HepG2 (cell line): Measurements from ENCODE around the gene KCNS1. TPM values are rescaled to one million over a fixed set of nuclear protein-coding genes. Genes with fewer than 3 reads are reported as not detected.

Experiments used
- ATAC-seq: fragments of 200-7000 bp; cut with Tn5 transposase; 3 replicates; pipeline ENCODE4 v1.9.1; 2020; ENCODE audit warnings: mild to moderate bottlenecking, moderate library complexity
- Bru-seq: library from RNA; stranded (reverse); fragments of 400-500 nt; gene quantifications from one replicate; lab custom pipeline; 2021; lab: Mats Ljungman, UMichigan
- BruChase-seq, 2 experiments: library from RNA; stranded (reverse); fragments of 400-500 nt; gene quantifications; one replicate each; lab custom pipeline; 2021; lab: Mats Ljungman, UMichigan
- BruUV-seq: library from RNA; stranded (reverse); fragments of 400-500 nt; replicated peaks from 2 replicates; lab custom pipeline; 2021; lab: Mats Ljungman, UMichigan
- CTCF ChIA-PET: fragments of 300-600 bp; formaldehyde crosslinking; extraction: SDS; loops from one replicate; lab custom pipeline; 2021; ENCODE audit warnings: low total read pairs, inconsistent platforms, low intra/inter-chr PET ratio; lab: Yijun Ruan, JAX
- POLR2A ChIA-PET: fragments of 350-600 bp; sonication (Branson Sonifier 250); formaldehyde crosslinking; loops from one replicate; lab custom pipeline; 2020; ENCODE audit warnings: antibody characterized with exemption, inconsistent platforms; lab: Yijun Ruan, JAX
- DNase-seq: peaks from one replicate; pipeline ENCODE4 v3.0.0-alpha.2; 2015; ENCODE audit warnings: low spot score
- FAIRE-seq: peaks from 3 replicates; lab custom pipeline; 2011; peaks lifted over from hg19 to GRCh38; lab: Jason Lieb, UNC
- H2AFZ ChIP-seq: one replicate; pipeline ENCODE4 v1.6.1; 2011; ENCODE audit warnings: low read length, inconsistent platforms
- H3K27ac ChIP-seq: fragments of 300-600 bp; 3 replicates; pipeline ENCODE4 v1.8.0; 2011; ENCODE audit warnings: mixed run types, mild to moderate bottlenecking, mixed read lengths, low read length, inconsistent platforms; ENCODE audit not compliant: insufficient read depth; ENCODE audit errors: extremely low read length
- H3K27me3 ChIP-seq, 2 experiments: fragments of 200-600 bp in 1 of 2; 2 replicates in 1 of 2; 3 replicates in 1 of 2; pipeline versions ENCODE4 v1.6.0 to v1.8.0; 2011; ENCODE audit warnings: low read length in 2 of 2, mild to moderate bottlenecking in 2 of 2, moderate library complexity in 2 of 2, inconsistent platforms in 1 of 2; ENCODE audit not compliant: insufficient read depth in 2 of 2, control insufficient read depth in 1 of 2
- H3K36me3 ChIP-seq, 2 experiments: fragments of 200-600 bp in 1 of 2; replicated peaks in 1 of 2; 2 replicates in 1 of 2; 3 replicates in 1 of 2; pipeline versions ENCODE4 v1.5.1 to v1.8.0; 2011; ENCODE audit warnings: low read length in 2 of 2, inconsistent platforms in 1 of 2; ENCODE audit not compliant: insufficient read depth in 2 of 2, control insufficient read depth in 1 of 2
- H3K4me1 ChIP-seq: 2 replicates; pipeline ENCODE4 v1.5.1; 2012; ENCODE audit warnings: low read length, inconsistent platforms; ENCODE audit not compliant: insufficient read depth
- H3K4me2 ChIP-seq: 2 replicates; pipeline ENCODE4 v1.6.0; 2011; ENCODE audit warnings: low read depth, low read length, inconsistent platforms
- H3K4me3 ChIP-seq, 3 experiments: fragments of 200-600 bp in 1 of 3; sonication (generic), shearing (Covaris generic) in 1 of 3; replicated peaks in 1 of 3; 2 replicates each; pipeline ENCODE4 v1.5.1; 2011 to 2016; ENCODE audit warnings: low read length in 3 of 3, inconsistent platforms in 2 of 3, low read depth in 2 of 3, mild to moderate bottlenecking in 2 of 3, control low read depth in 1 of 3, mixed read lengths in 1 of 3; ENCODE audit not compliant: insufficient read depth in 1 of 3
- H3K79me2 ChIP-seq: one replicate; pipeline ENCODE4 v1.6.1; 2011; ENCODE audit warnings: low read length, inconsistent platforms; ENCODE audit not compliant: insufficient read depth
- H3K9ac ChIP-seq: 2 replicates; pipeline ENCODE4 v1.6.0; 2011; ENCODE audit warnings: mild to moderate bottlenecking, low read depth, low read length, inconsistent platforms; ENCODE audit not compliant: insufficient read depth
- H3K9me3 ChIP-seq: 2 replicates; pipeline ENCODE4 v1.5.1; 2012; ENCODE audit warnings: mild to moderate bottlenecking, low read length
- H4K20me1 ChIP-seq: 2 replicates; pipeline ENCODE4 v1.6.0; 2011; ENCODE audit warnings: inconsistent platforms, mild to moderate bottlenecking, low read length, moderate library complexity; ENCODE audit not compliant: insufficient read depth
- AGO1 ChIP-seq: fragments of 200-400 bp; formaldehyde crosslinking; IDR thresholded peaks from 2 replicates; pipeline ENCODE4 v1.6.1; 2017; ENCODE audit warnings: mild to moderate bottlenecking, low read depth, low read length, moderate library complexity; ENCODE audit not compliant: poor library complexity, severe bottlenecking
- FOXJ3 ChIP-seq: sonication (generic); formaldehyde crosslinking; IDR thresholded peaks from 2 replicates; pipeline ENCODE4 v1.4.0; 2020; ENCODE audit warnings: missing genetic modification reagents, mild to moderate bottlenecking, borderline replicate concordance
- HNRNPL ChIP-seq: fragments of 200-400 bp; formaldehyde crosslinking; IDR thresholded peaks from 2 replicates; pipeline ENCODE4 v1.6.1; 2017; ENCODE audit warnings: mild to moderate bottlenecking, low read depth, low read length
- MED1 ChIP-seq: sonication (generic); formaldehyde crosslinking; IDR thresholded peaks from 2 replicates; pipeline ENCODE4 v1.4.0; 2020; ENCODE audit warnings: missing genetic modification reagents
- NCOA5 ChIP-seq: sonication (generic); formaldehyde crosslinking; IDR thresholded peaks from 2 replicates; pipeline ENCODE4 v1.4.0; 2020; ENCODE audit warnings: missing genetic modification reagents
- PRPF4 ChIP-seq: fragments of 200-400 bp; formaldehyde crosslinking; IDR thresholded peaks from 2 replicates; pipeline ENCODE4 v1.6.1; 2016; ENCODE audit warnings: low read length, low read depth; ENCODE audit not compliant: poor library complexity, severe bottlenecking
- SIX1 ChIP-seq: sonication (generic); formaldehyde crosslinking; IDR thresholded peaks from 2 replicates; pipeline ENCODE4 v1.4.0; 2020; ENCODE audit warnings: missing genetic modification reagents, borderline replicate concordance
- YEATS4 ChIP-seq: sonication (generic); formaldehyde crosslinking; IDR thresholded peaks from 2 replicates; pipeline ENCODE4 v1.4.0; 2020; ENCODE audit warnings: missing genetic modification reagents, borderline replicate concordance
- ZBTB42 ChIP-seq: sonication (generic); formaldehyde crosslinking; IDR thresholded peaks from 2 replicates; pipeline ENCODE4 v1.5.0; 2020; ENCODE audit warnings: mild to moderate bottlenecking, missing genetic modification reagents
- ZFP1 ChIP-seq: IDR thresholded peaks from 2 replicates; pipeline ENCODE4 v1.6.1; 2016
- ZHX2 ChIP-seq, 2 experiments: sonication (generic) in 1 of 2; formaldehyde crosslinking in 1 of 2; IDR thresholded peaks; 2 replicates each; pipeline versions ENCODE4 v1.6.1 to v1.9.0; 2014 to 2022; ENCODE audit warnings: antibody characterized with exemption in 1 of 2, borderline replicate concordance in 1 of 2, inconsistent platforms in 1 of 2, low read depth in 1 of 2, missing genetic modification reagents in 1 of 2
- ZNF362 ChIP-seq: sonication (generic); formaldehyde crosslinking; IDR thresholded peaks from 2 replicates; pipeline ENCODE4 v1.4.0; 2020; ENCODE audit warnings: missing genetic modification reagents, mild to moderate bottlenecking, borderline replicate concordance
- WGBS: methylation state at CpG from one replicate; pipeline ENCODE4 v1.1.6; 2017; ENCODE audit warnings: low lambda C conversion rate; 5-methylcytosine and 5-hydroxymethylcytosine counted together
- in situ Hi-C: cut with HindIII; loops from 2 replicates; pipeline ENCODE4 v1.10.0; 2017; ENCODE audit warnings: low pct_unique_long_range_greater_than_20kb; ENCODE audit not compliant: extremely low pct_ligation_motif_present
- intact Hi-C: fragments of 100-400 bp; cut with micrococcal nuclease; formaldehyde crosslinking; loops from one replicate; pipeline ENCODE4 v1.10.0; 2022; ENCODE audit not compliant: unreplicated experiment
- long read RNA-seq, 2 experiments: library from RNA in 1 of 2; library from polyadenylated mRNA in 1 of 2; stranded (forward) in 1 of 2; unstranded in 1 of 2; transcript quantifications; one replicate each; pipeline ENCODE4 v2.0.0, GENCODE V29; 2019 to 2022
- polyA minus RNA-seq, 3 experiments: library from RNA; depleted of rRNA, polyadenylated mRNA; stranded (reverse); fragments of >200 nt; gene quantifications; 2 replicates each; pipeline ENCODE4 v1.2.3, GENCODE V29; 2011; ENCODE audit warnings: low replicate concordance in 1 of 3
- polyA plus RNA-seq, 8 experiments: library from polyadenylated mRNA; depleted of rRNA in 3 of 8; stranded (reverse) in 7 of 8; unstranded in 1 of 8; fragments of >200 nt; fragmentation: Illumina TruSeq in 4 of 8; extraction: Trizol in 4 of 8; gene quantifications; 2 replicates each; pipeline versions ENCODE4 v1.2.1 to v1.2.3, GENCODE V29; 2011 to 2016; ENCODE audit warnings: low read depth in 4 of 8, missing spikeins in 1 of 8, mixed read lengths in 1 of 8; ENCODE audit not compliant: insufficient read depth in 1 of 8
- total RNA-seq, 5 experiments: library from RNA; depleted of rRNA; stranded (reverse); fragments of >200 nt; fragmentation: Illumina TruSeq; extraction: Trizol; gene quantifications; 2 replicates each; pipeline ENCODE4 v1.2.3, GENCODE V29; 2016; ENCODE audit warnings: low read depth in 1 of 5

KCNS1 gene
- not detected in 2 replicates for total RNA-seq (2016; rRNA removed; fragmentation: Illumina TruSeq; extraction: Trizol)
- not detected in 2 replicates for total RNA-seq (2016; cell fraction: cytosol; rRNA removed; fragmentation: Illumina TruSeq; extraction: Trizol; ENCODE audit: low read depth)
- total RNA-seq (2016; cell fraction: insoluble cytoplasmic fraction; rRNA removed; fragmentation: Illumina TruSeq; extraction: Trizol): not detected in 2 replicates
- total RNA-seq (2016; cell fraction: membrane; rRNA removed; fragmentation: Illumina TruSeq; extraction: Trizol): not detected in 2 replicates
- not detected in 2 replicates for total RNA-seq (2016; cell fraction: nucleus; rRNA removed; fragmentation: Illumina TruSeq; extraction: Trizol)
- polyA plus RNA-seq (2011; rRNA removed): 0.03 TPM in 1 of 2 replicates, not detected in the other
- polyA plus RNA-seq (2011; cell fraction: cytosol; rRNA removed): not detected in 2 replicates
- not detected in 2 replicates for polyA plus RNA-seq (2011; cell fraction: nucleus; rRNA removed)
- not detected in 2 replicates for polyA plus RNA-seq (2012)
- polyA plus RNA-seq (2016; cell fraction: cytosol; fragmentation: Illumina TruSeq; extraction: Trizol; ENCODE audit: low read depth): not detected in 2 replicates
- polyA plus RNA-seq (2016; cell fraction: insoluble cytoplasmic fraction; fragmentation: Illumina TruSeq; extraction: Trizol; ENCODE audit: low read depth): not detected in 2 replicates
- polyA plus RNA-seq (2016; cell fraction: membrane; fragmentation: Illumina TruSeq; extraction: Trizol; ENCODE audit: low read depth): not detected in 2 replicates
- not detected in 2 replicates for polyA plus RNA-seq (2016; cell fraction: nucleus; fragmentation: Illumina TruSeq; extraction: Trizol; ENCODE audit: insufficient read depth, low read depth)
- not detected in 2 replicates for polyA minus RNA-seq (2011; rRNA and poly(A)+ RNA removed; ENCODE audit: low replicate concordance)
- polyA minus RNA-seq (2011; cell fraction: cytosol; rRNA and poly(A)+ RNA removed): not detected in 2 replicates
- not detected in 2 replicates for polyA minus RNA-seq (2011; cell fraction: nucleus; rRNA and poly(A)+ RNA removed)
- not detected for Bru-seq, nascent RNA
- not detected for BruChase-seq, experiment 1, labeled RNA remaining after a 6-hour chase
- not detected for BruChase-seq, experiment 2, labeled RNA remaining after a 2-hour chase
- long read RNA-seq, experiment 1: 0 reads
- long read RNA-seq, experiment 2: 0 reads

GRCh38 chr20:45100563-45101245 lies at the start of gene KCNS1:
Gene KCNS1 (minus strand): TSS chr20:45101127. CDS start chr20:45099236, 1,891 bp downstream.
- peak within 1 kb of the TSS; percentile 28 for H3K9ac ChIP-seq
- ChIA-PET POLR2A (no interaction called here), CTCF (no interaction called here)
- no peak within 1 kb of the TSS for H3K27ac ChIP-seq
- WGBS: 2% methylated on average over 35 of the region's 38 CpGs
- no TSS peak for BruUV-seq
- H3K4me1 ChIP-seq: peaks cover 12% of the 10 kb centered on the region
- H3K9me3 ChIP-seq: no peaks in the 10 kb centered on the region
- DNase-seq (peak; percentile 25), FAIRE-seq (no peak), ATAC-seq (peak; percentile 84)
- H3K36me3 ChIP-seq: no peaks in the 10 kb centered on the region
- in situ Hi-C loops (no loop called here), intact Hi-C loops (no loop called here)
- peaks cover 1 to 38% of the 10 kb centered on the region in 2 experiments for H3K27me3 ChIP-seq
- no peak within 1 kb of the TSS for H2AFZ ChIP-seq
- H3K4me2 ChIP-seq: peak within 1 kb of the TSS; percentile 75
- H4K20me1 ChIP-seq: no peaks in the 10 kb centered on the region
- H3K79me2 ChIP-seq: no peaks in the 10 kb centered on the region
- H3K4me3 ChIP-seq: peak within 1 kb of the TSS; percentile 34 to 69 (median 55)
- no peak for TF ChIP-seq ZBTB42 (CRISPR knock-in tag)
- TF ChIP-seq YEATS4 (CRISPR knock-in tag): no peak
- TF ChIP-seq FOXJ3: no peak
- no peak for TF ChIP-seq HNRNPL
- no peak for TF ChIP-seq SIX1 (CRISPR knock-in tag)
- TF ChIP-seq PRPF4: no peak
- TF ChIP-seq AGO1: no peak
- no peak for TF ChIP-seq ZFP1 (CRISPR knock-in tag)
- TF ChIP-seq MED1 (CRISPR knock-in tag): no peak
- TF ChIP-seq NCOA5 (CRISPR knock-in tag): no peak
- no peak for TF ChIP-seq ZNF362 (CRISPR knock-in tag)
- no peak for TF ChIP-seq ZHX2 (IDR thresholded peaks at IDR 0.05; ENCODE audit: low read depth)
- no peak for TF ChIP-seq ZHX2 (CRISPR knock-in tag; IDR thresholded peaks at IDR 0.05; ENCODE audit: borderline replicate concordance)
